Endometrial microvascular endothelial cells (primary cell): ENCODE results near the gene LMCD1. TPM values are rescaled to one million over a fixed set of nuclear protein-coding genes. Genes with fewer than 3 reads are reported as not detected.

Experiments
- in situ Hi-C: cut with HindIII; loops from 2 replicates; pipeline ENCODE4 v1.10.0; 2017; ENCODE audit warnings: low sequenced_read_pairs, low pct_unique_long_range_greater_than_20kb; ENCODE audit errors: inconsistent ontology term
- total RNA-seq: library from RNA; depleted of rRNA; stranded (reverse); fragments of >200 nt; gene quantifications from one replicate; pipeline ENCODE4 v1.2.3, GENCODE V29; 2015; ENCODE audit errors: inconsistent ontology term

The LMCD1 gene
- total RNA-seq, 1 donor from 2014 or later = 39.1 TPM

- in situ Hi-C loops = no loop called here
These were observed 1.2 kb upstream of the LMCD1 start for GRCh38 chr3:8500319-8500988.

- in situ Hi-C loops = no loop called here
These were observed 643 bp upstream of the LMCD1 start for GRCh38 chr3:8500989-8501370.

DNA sequence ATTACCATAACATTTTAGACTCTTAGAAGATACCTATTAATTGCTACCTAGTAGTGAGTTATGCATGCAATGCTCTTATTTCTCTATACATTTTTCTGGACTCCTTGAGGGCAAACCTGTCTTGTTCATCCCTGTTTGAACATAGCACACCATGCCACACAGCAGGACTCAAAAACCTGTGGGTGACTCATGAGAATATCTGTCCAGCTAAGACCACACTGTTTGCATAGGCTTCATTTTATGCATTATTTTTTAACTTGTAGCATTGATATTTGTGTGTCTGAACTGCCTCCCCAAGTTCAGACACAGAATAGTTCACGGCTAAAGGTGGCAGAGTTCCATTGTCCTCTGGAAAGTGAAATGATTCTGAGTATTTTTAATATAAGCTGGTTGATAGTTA lies 1.8 kb downstream of the LMCD1 start:
- in situ Hi-C loops = no loop called here

DNA sequence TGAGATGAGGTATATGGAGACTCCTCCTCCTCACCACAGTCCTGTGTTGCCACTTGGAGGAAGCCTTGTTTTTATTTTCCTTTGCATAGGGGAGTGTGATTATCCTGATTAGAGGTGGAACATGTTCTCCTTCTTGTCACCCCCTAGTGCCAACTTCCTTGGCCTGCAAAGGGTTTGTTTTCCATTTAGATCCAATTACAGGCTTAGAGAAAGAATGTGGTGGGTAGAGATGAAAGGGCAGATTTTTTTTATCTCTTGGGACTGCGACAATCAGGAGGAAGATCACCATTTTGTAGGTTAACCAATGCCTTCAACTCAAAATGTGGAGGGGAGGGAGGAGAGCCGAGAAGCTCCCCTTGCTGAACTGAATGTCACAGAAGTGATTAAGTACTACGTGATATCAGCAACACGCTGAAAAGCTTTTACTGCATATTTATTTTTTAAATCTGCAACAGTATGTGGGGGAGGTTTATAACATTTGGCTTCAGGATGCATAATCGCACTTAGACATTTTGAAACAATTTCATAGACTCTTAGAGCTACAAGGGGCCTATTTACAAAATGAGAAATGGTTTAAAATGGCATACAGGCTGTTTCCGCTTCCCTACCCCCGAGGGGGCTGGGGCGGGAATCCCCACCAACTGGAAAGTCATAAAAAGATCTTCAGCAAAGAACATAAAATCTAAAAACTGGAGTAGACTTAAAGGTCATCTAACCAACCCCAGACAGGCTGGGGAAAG lies 2.4 kb downstream of the LMCD1 start:
- in situ Hi-C loops = no loop called here

- in situ Hi-C loops = no loop called here
These were observed 3.0 kb downstream of the LMCD1 start for GRCh38 chr3:8504611-8504973.

- in situ Hi-C loops = no loop called here
These were observed 4.0 kb downstream of the LMCD1 start for GRCh38 chr3:8505621-8506020.

DNA sequence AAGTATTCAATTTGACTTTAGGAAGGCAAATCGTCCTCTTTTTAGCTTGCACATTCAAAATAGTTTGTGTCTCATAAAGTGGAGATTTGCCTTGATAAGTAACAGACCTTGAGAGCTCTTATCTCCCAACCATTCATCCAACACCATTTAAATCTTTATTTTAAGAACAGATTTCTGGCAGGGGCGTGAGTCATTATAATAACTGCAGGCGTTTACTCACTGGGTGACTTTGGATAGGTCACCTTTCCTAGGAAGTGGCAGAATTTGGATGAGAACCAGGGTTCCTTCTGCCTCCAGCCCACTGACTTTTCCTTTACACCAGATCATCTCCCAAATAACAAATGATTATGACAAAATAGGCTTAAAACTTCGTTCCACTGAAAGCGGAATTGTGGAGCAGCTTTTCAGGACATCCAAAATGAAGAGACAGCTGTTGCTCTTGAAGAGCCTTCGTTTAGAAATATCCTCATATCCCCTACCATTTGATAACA lies 5.0 kb downstream of the LMCD1 start:
- in situ Hi-C loops = no loop called here

DNA sequence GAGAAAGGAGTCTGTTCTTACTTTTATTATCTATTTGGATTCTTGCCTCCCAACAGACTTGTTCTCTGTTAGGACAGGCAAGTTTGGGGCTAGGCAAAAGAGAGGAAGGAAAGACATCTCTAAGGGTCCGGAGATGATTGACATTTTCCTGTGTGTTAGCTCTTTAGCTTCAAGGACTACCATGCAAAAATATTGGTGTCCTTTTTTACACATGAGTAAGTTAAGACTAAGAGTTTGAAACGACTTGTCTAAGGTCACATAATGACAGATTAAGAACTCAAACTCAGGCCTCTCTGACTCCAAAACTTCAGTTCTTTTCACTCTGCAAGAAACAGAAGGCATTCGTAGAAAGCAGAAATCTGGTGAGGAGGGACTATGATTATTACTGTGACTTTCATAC lies 5.9 kb downstream of the LMCD1 start:
- in situ Hi-C loops = no loop called here

DNA sequence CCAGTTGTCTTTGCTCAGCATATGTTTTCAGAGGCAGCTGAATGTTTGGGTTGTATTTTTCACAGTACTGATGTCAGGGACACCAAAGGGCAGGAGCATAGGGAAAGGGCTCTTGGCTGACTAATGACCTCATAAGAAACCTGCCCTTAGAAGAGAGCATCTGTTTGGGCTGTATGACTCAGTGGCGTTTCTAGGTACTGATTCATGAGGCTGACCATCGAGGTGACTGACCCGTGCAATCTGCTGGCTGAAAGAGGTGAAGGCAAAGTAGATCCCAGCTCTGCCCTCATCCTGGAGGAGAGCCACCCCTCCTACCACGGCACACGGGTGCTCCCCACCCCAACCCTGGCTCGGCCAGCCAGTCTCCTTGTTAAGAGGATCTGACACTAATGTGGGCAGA lies 8.3 kb downstream of the LMCD1 start:
- in situ Hi-C loops = no loop called here

- in situ Hi-C loops = no loop called here
These were observed 10.6 kb downstream of the LMCD1 start for GRCh38 chr3:8512234-8512633.

- in situ Hi-C loops = no loop called here
These were observed 14.5 kb downstream of the LMCD1 start for GRCh38 chr3:8516047-8516661.

- in situ Hi-C loops = no loop called here
These were observed 15.2 kb downstream of the LMCD1 start for GRCh38 chr3:8516783-8517182.

GRCh38 chr3:8517487-8517886 lies 15.9 kb downstream of the LMCD1 start:
- in situ Hi-C loops = no loop called here

- in situ Hi-C loops = no loop called here
These were observed 16.5 kb downstream of the LMCD1 start for GRCh38 chr3:8518138-8518537.

GRCh38 chr3:8519156-8519555 lies 17.5 kb downstream of the LMCD1 start:
- in situ Hi-C loops = no loop called here

DNA sequence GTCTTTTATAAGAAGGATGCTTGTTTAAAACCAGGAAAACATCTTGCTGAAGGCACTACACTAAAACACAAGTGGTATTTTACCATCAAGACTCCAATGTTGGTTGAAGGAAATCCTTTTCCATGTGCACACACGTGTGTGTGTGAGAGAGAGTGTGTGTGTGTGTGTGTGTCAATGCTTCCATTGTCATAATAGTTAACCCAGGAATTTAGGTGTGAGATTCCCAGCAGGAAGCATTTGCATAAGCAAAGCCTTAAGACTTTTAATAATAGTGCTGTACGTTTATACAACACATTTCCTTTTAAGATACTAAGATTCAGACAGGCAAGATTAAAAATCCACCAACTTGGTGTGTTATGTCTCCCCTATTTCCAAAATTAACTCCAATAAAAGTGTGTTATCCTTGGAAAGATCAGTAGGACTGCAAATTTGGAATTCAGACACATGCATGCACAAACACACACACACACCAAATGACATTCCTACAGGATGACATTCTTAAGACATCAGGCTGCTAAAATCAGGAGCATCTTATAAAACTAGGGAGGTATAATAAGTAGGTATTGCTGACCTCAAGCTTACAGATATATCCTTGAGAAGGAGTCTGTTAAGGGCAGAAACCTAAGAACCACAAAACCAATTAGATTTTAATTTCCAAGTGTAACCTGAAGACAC lies 18.3 kb downstream of the LMCD1 start:
- in situ Hi-C loops = no loop called here

DNA sequence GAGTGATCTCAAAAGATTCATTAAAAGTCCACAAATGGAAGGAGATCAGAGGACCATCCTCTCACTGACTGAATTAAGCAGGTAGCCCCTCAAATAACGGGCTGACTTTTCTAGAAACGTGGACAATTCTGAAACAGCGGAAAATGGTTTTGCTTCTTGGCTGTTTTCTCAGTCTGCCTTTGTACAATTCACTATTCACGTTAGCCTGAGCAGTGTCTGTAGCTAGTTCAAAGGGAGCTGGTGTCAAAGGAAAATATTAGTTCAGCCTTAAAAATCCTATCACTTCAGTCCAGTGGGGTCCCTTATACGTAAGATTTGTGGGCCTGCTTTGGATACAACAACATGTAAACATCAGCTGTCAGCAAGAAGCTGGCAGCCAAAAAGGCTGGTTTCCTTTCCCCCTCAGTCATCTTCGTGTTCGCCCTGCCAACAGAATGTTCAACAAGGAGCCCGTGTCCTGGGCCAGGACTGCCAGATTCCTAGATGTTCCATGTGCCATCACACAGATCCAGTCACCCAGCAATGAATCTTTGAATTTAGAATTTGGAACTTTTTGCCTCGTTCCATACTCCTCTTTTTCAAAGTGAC lies 19.3 kb downstream of the LMCD1 start:
- in situ Hi-C loops = no loop called here

- in situ Hi-C loops = no loop called here
These were observed 21.4 kb downstream of the LMCD1 start for GRCh38 chr3:8523041-8523440.

DNA sequence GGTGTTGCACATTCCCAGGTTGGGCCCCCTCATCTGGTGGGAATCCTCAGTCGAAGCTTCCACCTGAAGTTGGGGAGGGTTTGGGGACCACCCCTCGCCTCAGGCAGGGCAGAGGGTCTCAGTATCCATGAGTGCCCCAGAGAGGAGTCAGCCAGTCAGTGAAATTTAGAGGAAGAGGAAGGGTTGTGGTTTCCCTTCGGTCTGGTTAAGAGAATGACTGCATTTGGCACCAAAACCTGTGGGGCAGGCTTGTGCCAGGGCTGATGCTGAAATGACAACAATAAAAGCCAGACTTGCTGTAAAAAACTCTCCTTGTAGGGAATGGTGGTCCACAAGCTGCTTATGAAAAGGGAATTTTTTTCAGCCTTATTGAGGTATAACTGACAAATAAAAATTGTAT lies 22.6 kb downstream of the LMCD1 start:
- in situ Hi-C loops = no loop called here
